ENCODE data around the gene SRGAP1. TPM values are rescaled to one million over a fixed set of nuclear protein-coding genes. Genes with fewer than 3 reads are reported as not detected.

Gene SRGAP1
- total and polyA plus RNA-seq, 2 of the 8 experiments (the other 6 are each of a cell fraction or from before 2014, with no cell fraction given): 3.2 to 7.3 TPM

GRCh38 chr12:64059685-64060084 lies 215.2 kb downstream of the SRGAP1 start:
- ChIA-PET POLR2A (ENCODE audit: partially characterized antibody) (interaction anchor here (1.5 kb wide), 1 partner anchor 13 kb away, joined by 6 read pairs; no protein-coding TSS in a partner anchor), CTCF (ENCODE audit: partially characterized antibody) (no interaction called here)
- Histone ChIP-seq H4K91ac (replicated peaks; ENCODE audit: insufficient read length, low read length) (no peak overlapping the region), H3K4me1 (replicated peaks in 1 of 4; ENCODE audit: control insufficient read depth in 3 of 4, insufficient read depth in 4 of 4, low read length in 3 of 4) (no peaks in the 10 kb centered on the region; a peak in 1 of 7 replicates), H2BK12ac (ENCODE audit: low read depth, low read length) (no peak overlapping the region), H3K9me3 (ENCODE audit: insufficient read depth in 2 of 2, low read depth in 1 of 2, low read length in 1 of 2) (no peaks in the 10 kb centered on the region), H3K4me2 (ENCODE audit: insufficient read depth in 1 of 2, low read depth in 2 of 2, low read length in 2 of 2) (no peak overlapping the region), H3K27ac (ENCODE audit: low read depth, low read length) (no peak overlapping the region), H3K23me2 (ENCODE audit: low read depth, low read length) (no peaks in the 10 kb centered on the region), H3K36me3 (ENCODE audit: control insufficient read depth in 2 of 4, insufficient read depth in 4 of 4, low read length in 3 of 4) (no peaks in the 10 kb centered on the region), H3K79me1 (ENCODE audit: low read depth, low read length) (no peaks in the 10 kb centered on the region), H2BK120ac (replicated peaks; ENCODE audit: low read depth, low read length) (no peak overlapping the region), H3K56ac (replicated peaks; ENCODE audit: insufficient read length, low read depth, low read length) (no peak overlapping the region), H3K23ac (ENCODE audit: insufficient read length) (no peak overlapping the region), H4K20me1 (replicated peaks in 1 of 2; ENCODE audit: control insufficient read depth in 1 of 2, insufficient read depth in 2 of 2, low read length in 2 of 2) (no peaks in the 10 kb centered on the region), H2BK20ac (ENCODE audit: low read length) (no peak overlapping the region), H4K8ac (ENCODE audit: extremely low read depth, insufficient read depth, low read length) (no peak overlapping the region), H3K14ac (ENCODE audit: insufficient read length) (no peak overlapping the region), H2BK15ac (ENCODE audit: low read length) (no peak overlapping the region), H3K4me3 (ENCODE audit: extremely low read depth in 1 of 4, insufficient read depth in 2 of 4, low read depth in 3 of 4, low read length in 4 of 4) (no peak overlapping the region), H3K18ac (ENCODE audit: extremely low read depth, low read length) (no peak overlapping the region), H2AFZ (ENCODE audit: low read length) (no peak overlapping the region), H3K27me3 (replicated peaks in 1 of 4; ENCODE audit: control insufficient read depth in 3 of 4, extremely low read depth in 1 of 4, insufficient read depth in 3 of 4, low read length in 3 of 4) (no peaks in the 10 kb centered on the region), H2AK5ac (ENCODE audit: low read depth, low read length) (no peak overlapping the region), H3K4ac (replicated peaks; ENCODE audit: insufficient read length, low read depth, low read length) (no peak overlapping the region), H4K5ac (ENCODE audit: insufficient read length, low read depth, low read length) (no peak overlapping the region), H3K9ac (replicated peaks in 1 of 4; ENCODE audit: extremely low read depth in 1 of 4, low read depth in 3 of 4, low read length in 3 of 4) (no peak overlapping the region), H3K79me2 (ENCODE audit: control insufficient read depth in 1 of 2, insufficient read depth in 2 of 2, low read length in 2 of 2) (no peaks in the 10 kb centered on the region), H2BK5ac (ENCODE audit: low read depth, low read length) (no peak overlapping the region)
- 96% methylated on average over 1 of the region's 1 CpG; no CpG with 5 or more reads in 1 of the 2 experiments for WGBS, 2 experiments (ENCODE audit: extremely low coverage in 1 of 2, insufficient coverage in 1 of 2, insufficient read length in 1 of 2, insufficient replicate concordance in 2 of 2, low coverage in 1 of 2, low lambda C conversion rate in 2 of 2, missing lambda C conversion rate in 1 of 2)
- FAIRE-seq: peak; percentile 7
- TF ChIP-seq, protein P1, sequence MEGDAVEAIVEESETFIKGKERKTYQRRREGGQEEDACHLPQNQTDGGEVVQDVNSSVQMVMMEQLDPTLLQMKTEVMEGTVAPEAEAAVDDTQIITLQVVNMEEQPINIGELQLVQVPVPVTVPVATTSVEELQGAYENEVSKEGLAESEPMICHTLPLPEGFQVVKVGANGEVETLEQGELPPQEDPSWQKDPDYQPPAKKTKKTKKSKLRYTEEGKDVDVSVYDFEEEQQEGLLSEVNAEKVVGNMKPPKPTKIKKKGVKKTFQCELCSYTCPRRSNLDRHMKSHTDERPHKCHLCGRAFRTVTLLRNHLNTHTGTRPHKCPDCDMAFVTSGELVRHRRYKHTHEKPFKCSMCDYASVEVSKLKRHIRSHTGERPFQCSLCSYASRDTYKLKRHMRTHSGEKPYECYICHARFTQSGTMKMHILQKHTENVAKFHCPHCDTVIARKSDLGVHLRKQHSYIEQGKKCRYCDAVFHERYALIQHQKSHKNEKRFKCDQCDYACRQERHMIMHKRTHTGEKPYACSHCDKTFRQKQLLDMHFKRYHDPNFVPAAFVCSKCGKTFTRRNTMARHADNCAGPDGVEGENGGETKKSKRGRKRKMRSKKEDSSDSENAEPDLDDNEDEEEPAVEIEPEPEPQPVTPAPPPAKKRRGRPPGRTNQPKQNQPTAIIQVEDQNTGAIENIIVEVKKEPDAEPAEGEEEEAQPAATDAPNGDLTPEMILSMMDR (IDR thresholded peaks at IDR 0.05; ENCODE audit: control extremely low read depth in 1 of 3, insufficient read depth in 1 of 3, low read depth in 1 of 3, low read length in 3 of 3): no peak
- TF ChIP-seq TEAD4 (IDR thresholded peaks at IDR 0.05; ENCODE audit: low read depth, low read length): no peak
- TF ChIP-seq, protein P2, sequence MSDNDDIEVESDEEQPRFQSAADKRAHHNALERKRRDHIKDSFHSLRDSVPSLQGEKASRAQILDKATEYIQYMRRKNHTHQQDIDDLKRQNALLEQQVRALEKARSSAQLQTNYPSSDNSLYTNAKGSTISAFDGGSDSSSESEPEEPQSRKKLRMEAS (IDR thresholded peaks at IDR 0.05): no peak
- TF ChIP-seq POU5F1 (IDR thresholded peaks at IDR 0.05; ENCODE audit: low read depth, low read length): no peak
- no peak for TF ChIP-seq JUN (IDR thresholded peaks at IDR 0.05; ENCODE audit: low read depth, low read length)
- no peak for TF ChIP-seq RXRA (IDR thresholded peaks at IDR 0.05; ENCODE audit: insufficient read depth, low read depth, low read length)
- no peak for TF ChIP-seq USF2 (IDR thresholded peaks at IDR 0.05; ENCODE audit: low read length)
- no peak for TF ChIP-seq TAF1 (IDR thresholded peaks at IDR 0.05; ENCODE audit: low read depth, low read length)
- TF ChIP-seq RAD21 (IDR thresholded peaks at IDR 0.05 in 1 of 2, conservative IDR thresholded peaks at IDR 0.05 in 1 of 2; ENCODE audit: low read depth in 2 of 2, low read length in 2 of 2): no peak
- no peak for DNase-seq (ENCODE audit: low read depth in 1 of 2, low spot score in 2 of 2)
